GM18519 (cell line): ENCODE measurements around the gene PNCK.
"Not testable (repeated sequence)": the region's sequence is repeated elsewhere in the genome, so short reads cannot be mapped to it uniquely, and the experiment has no call there.

Experiments used
- ATAC-seq: cut with Tn5 transposase; IDR thresholded peaks from one replicate; pipeline ENCODE4 v1.9.1; 2021; ENCODE audit warnings: mild to moderate bottlenecking, moderate library complexity; ENCODE audit not compliant: unreplicated experiment, low FRiP score

PNCK gene

DNA sequence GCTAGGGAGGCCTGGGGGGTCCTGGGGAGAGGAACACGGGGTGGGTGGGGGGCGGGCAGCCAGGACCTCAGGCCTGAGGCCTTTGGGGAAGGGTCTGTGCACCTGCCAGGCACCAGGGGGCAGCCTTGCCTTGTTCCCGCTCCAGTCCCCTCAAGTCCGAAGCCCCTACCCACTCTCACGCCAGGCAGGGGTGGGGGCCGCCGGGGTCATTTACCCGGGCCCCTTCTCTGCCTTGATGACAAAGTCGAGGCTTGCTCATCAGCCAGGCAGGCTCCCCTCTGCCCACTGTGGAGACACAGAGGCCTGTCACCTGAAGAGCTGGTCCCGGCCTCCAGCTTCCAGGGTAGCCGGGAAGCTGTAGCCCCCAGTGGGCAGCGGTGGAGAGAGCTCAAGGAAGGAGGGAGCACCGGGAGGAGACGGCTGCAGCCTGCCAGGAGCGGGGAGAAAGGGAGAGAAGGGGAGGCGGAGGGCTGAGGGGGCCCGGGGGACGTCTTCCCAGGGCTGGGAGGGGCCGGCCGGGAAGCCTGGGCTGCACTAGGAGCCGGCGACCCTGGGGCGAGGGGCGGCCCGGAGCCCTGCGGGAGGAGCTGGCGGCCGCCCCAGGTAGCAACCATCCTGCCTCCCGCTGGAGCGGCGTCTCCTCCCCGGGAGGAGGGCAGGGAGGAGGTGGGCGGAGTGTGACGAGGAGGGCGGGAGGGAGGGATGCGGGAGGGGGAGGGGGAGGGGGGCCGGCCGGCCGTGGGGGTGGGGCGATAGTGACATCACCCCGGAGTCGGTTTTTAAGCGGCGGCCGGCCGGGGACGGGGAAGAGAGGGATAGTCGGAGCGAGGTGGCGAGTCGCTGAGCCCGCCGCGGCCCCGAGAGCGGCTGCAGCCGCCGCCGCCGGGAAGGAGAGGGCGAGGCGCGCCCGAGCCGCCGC lies 13.8 kb upstream of the PNCK start, which contains the start of gene SLC6A8:
SLC6A8 (plus strand) TSS at position 806 of the 919 bp plus-strand sequence. CDS start 649 bp downstream, outside the sequence.
- ATAC-seq = no peak

DNA sequence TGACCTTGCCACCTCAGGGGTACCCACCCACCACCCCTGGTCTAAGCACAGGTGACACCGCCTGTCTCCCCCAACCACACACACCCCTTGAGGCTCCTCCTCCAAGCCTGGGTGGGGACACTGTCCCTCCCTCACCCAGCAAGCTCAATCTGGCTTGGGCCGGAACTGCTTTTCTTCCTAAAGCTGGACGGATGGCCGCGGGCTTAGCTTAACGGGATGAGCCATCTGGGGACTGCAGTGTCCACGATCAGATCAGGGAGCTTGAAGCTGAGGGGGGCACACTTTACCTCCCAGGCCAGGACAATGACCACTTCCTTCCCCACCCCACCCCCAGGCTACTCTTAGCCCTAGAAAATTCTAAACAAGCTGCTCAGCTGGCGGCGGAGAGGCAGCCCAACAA lies 13.1 kb upstream of the PNCK start:
- no peak for ATAC-seq

DNA sequence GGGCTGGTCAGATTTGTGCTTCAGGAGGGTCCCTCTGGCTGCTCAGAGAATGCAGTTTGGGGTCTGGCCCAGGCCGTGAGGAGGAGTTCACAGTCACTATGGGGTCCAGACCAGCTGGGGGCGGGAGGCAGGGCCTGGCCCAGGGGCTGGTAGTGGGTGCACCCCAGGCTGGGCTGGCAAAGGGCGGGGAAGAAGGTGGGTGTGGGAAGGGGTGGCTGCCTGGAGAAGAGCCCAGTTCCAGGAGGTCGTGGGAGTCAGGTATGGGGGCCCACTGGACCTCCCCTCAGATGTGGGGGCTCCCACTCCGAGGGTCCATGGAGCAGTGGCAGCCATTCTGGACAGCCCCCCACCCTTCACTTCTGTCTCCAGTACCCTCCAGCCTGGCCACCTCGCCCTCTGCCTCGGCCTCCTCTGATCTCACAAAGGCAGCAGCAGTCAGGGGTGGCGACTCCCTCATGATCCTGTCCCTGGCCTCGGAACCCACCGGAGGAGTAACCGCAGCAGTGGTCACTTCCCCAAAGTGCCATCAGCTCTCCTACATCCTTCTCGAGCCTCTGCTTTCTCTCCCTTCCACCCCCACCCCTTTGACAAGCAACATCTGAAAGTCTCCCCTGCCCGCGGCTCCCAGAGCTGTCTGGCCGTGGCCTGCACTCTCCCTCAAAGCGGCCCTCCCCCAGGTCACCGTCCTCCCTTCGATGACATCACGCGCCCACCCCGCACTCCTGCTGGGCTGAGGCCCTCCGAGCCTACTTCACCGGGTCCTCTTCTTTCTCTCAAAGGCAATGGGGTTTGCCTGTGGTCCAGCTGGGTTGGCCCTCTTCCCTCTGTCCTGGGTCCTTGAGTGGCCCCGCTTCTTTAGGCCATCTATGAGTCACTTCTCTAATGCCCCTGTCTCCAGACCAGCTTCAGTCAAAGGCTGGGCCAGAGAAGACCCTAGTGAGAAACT lies 12.4 kb upstream of the PNCK start:
- no peak for ATAC-seq

- no peak for ATAC-seq
These were observed 11.5 kb upstream of the PNCK start for GRCh38 chrX:153685156-153685536.

DNA sequence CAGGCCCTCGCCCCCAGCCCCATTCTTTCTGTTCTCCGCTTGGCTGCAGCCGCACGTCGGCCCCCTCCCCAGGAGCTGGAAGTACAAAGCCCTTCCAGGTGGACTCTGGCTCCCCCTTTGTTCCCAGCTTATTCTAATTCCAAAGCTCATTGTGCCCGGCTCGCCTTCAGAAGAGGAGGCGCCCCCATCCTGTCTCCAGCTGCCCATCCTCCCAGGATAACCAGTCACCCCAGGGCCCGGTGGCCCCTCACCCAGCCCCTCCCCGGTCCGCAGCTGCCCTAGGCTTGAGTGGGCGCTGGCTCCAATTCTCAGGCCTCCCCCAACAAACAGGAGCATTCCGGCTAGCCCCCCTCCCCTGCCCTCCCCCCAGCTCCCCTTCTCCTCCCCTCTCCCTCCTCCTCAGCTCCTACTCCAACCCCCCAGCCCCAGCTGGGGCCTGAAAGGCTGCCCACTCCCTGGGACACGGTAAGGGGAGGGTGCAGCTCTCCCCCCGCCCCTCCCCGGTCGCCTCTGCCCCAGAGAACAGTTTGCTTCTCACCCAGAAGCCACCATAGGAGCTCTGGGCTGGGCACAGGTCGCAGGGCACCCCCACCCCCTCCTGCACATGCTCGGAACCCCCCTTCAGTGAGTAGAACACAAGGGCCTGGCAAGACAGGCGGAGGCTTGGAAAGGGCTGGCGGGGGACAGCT lies 11.0 kb upstream of the PNCK start:
- no peak for ATAC-seq

GRCh38 chrX:153683486-153683885 lies 9.9 kb upstream of the PNCK start:
- not testable (repeated sequence) for ATAC-seq

DNA sequence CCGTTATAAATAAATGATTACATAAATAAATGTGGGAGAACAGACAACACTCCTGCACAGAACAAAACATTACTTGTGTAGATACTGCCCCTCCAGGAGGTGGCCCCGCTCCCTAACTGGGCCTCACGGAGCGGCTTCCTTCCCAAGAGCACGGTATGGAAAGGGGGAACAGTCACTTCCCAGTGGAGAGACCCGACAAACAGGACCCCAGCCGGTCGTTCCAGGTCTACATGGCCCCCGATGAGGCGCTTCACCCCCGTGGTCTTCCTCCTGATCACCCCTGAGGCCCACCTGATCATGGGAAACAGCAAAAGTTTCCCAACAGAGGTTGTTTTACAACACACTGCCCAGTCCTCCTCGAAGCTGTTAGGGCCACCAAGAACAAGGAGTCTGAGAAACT lies 7.6 kb upstream of the PNCK start:
- ATAC-seq = no peak

DNA sequence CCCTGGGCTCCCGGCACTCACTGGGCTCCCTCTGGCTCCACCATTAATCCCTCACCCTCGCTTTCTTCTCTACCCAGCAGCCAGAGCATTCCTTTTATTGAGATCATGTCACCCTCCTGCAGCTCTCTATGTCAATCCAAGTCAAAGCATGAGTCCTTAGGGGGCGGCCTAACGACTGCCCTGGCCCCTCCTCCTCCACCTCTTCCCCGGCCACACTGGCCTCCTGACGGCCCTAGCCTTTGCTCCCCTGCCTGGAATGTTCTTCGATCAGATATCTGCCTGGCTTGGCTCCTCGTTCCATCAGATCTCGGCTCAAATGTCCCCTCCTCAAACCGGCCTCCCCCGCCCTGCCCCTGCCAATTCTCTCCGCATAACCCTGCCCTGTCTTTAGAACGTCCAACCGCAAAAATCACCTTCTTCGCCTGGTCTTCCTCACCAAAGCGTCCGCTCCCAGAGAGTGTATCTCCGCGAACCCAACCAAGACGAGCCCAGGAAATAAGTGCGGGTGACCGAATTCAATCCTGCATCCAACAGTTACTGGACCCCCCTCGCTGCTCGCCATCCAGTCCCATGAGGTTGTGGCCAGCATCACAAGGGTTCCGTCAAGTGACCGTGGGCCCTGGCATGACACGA lies 722 bp upstream of the PNCK start:
- no peak for ATAC-seq

DNA sequence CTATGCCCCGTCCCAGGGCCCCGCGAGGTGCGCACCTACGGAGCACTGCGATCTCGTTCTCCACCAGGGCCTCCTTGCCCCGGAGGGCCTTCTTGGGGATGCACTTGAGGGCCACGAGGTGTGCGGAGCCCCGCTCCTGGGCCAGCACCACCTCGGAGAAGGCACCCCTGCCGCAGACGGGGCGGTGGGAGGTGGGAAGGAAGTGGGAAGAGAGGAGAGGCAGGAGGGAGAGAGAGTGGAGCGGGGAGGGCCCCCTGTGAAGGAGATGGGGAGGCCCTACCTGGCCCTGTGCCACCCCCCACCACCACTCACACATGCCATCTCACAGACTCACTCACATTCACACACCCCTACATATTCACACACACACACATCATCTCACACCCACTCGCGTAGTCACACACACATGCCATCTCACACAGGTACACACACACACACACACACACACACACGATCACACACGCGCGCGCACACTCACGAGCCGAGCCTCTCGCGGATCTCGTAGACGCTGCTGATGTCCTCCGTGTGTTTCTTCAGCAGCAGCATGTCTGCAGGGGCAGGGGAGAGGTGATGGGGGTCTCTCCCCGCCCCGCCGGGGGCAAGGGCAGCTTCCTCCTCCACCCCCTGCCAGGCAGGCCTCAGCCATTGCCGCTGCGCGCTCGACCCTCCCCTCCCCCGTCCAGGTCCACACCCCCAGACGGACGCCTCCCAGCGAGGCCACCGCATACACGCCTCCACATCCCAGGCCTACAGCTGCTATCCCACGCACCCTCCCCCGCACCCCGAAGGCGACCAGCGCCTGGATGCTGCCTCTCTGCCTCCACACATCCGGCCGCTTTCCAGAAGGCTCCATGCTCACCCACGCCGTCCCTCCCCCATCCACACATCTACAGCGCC lies 834 bp downstream of the PNCK start:
- no peak for ATAC-seq

GRCh38 chrX:153671589-153672530 lies 1.8 kb downstream of the PNCK start:
- no peak for ATAC-seq

DNA sequence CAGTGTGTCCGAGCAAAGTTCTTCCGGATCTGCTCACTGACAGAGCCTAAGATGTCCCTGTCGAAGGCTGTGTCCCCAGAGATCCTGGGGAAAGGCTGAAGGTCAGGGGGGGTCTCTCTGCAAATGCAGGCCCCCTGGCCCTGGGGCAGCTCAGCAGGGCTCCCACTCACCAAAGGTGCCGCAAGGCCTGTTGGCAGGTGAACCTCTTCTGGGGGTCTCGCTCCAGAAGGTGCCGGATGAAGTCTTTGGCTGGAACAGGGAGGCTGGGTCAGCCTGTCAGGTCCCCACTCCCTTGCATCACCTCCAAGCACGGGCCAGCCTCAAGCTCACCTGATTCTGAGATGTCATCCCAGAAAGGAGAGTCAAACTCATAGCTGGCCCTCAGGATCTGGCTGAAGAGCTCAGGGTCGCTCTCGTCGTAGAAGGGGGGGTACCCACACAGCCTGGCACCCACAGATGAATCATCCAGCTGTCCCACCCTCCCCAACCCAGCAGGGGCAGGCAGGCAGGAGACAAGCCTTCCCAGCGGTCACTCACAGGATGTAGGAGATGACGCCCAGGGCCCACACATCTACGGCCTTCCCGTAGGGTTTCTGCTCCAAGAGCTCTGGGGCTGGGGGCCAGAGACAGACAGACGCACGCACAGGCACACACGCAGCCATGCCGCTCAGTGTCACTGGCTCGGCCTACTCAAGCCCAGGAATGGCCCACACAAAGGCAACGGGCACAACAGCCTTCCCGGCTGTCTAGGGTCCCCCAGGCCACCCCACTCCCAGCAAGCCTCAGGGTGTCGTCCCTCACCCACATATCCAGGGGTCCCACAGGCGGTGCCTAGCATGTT lies 2.6 kb downstream of the PNCK start:
- no peak for ATAC-seq

DNA sequence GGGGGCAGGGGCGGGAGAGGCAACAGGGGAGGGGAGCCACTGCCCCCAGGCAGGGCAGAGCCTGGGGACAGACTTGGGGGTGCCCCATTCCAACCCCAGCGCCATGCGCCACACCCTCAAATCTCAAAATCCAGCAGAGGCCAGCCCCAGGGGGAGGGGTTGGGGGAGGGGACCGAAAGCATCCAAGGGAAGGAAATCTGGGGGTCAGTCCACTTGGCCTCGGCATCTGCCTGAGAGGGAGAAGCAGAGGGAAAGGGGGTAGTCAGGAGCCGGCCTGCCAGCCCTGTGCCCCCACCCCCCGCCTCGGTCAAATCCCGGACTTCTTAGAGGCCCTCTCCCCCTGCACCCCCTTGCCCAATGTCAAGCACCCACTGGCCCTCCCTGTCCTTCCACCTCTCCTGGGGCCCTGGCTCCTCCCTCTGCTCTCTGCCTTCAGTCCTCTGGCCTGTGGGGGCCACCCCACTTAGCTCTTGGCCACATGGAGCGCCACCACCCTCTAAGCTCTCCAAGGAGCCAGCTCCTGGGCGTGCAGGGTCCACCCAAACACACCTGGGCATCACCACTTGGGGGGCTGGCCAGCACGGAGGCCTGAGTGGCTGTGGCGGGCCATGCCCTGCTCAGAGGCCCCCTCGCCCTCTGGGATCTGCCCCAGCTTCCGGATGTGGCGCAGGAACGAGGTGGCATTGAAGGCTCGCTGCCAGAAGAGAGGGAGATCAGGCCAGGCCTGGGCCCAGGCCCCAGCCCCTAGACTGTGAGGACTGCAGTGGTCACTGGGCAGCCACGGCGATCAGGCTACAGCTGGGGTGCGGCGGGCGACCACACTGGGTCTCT lies 3.5 kb downstream of the PNCK start:
- ATAC-seq = no peak

DNA sequence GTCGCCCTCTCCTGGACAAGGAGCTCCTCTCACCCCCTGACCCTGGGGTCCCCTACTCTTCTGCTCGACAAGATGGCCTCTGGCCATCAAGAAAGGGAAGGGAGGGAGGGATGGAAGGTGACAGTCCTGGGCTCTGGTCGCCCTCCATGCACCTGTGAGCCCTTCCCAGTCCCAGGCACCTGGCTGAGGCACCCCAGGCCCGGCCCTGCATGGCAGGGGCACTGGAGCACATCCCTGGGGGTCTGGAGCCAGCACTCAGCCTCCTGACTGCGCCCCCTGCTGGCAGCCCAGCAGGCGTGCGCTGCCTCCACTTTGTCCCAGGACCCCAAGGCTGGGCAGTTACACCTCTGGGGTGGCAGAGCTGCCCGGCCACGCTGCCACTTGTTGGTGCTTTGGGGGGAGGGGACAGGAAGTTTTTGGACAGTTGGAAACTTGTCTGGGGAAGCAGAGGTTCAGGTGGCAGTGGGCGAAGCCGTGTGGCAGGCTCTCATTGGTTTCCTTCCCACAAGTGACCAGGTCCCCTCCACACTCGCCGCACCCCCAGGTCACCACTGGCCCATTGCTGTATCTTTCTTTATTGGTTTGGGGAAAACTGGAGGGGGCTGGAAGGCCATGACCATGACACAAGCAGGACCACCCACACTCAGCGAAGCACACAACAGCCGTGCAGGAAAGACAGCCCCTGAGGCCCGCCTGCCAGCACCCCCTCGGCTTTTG lies 4.3 kb downstream of the PNCK start:
- ATAC-seq = no peak

GRCh38 chrX:153668423-153669173 lies 5.0 kb downstream of the PNCK start:
- ATAC-seq = no peak

GRCh38 chrX:153667956-153668396 lies 5.6 kb downstream of the PNCK start:
- ATAC-seq = no peak
